Measurements from ENCODE around the gene PSKH1.
"Not testable (repeated sequence)": the region's sequence is repeated elsewhere in the genome, so short reads cannot be mapped to it uniquely, and the experiment has no call there.

The PSKH1 gene

DNA sequence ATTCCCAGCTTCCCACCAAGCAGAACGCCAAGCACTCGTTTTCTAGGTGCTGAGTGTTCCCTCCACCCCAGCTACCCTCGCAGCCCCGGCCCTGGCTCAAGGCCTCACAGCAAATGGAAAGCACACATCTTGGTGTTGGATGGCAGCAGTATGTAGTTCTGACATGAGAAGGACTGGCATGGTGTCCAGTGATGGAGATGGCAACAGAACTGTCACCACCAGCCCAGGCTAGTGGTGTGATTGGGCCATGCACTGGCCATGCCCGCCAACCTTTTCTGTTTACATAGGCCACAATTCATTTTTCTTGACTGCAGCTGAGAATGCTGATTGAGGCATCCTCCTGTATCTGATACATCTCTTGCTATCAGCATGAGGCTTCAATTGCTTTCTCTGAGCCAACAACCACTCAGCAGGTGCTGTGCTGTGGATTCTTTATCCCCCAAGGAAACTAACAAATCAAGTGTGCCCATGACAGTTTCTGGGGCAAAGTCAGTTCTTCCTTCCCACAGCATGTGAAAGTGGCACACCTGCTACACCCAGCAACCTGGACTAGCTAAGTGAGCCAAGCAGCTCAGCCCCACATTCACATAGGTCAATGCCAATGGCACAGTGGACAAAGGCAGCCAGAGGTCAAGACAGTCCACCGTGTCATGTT is 71.5 kb downstream of the PSKH1 start:
- DNase-seq = no peak

- DNase-seq = no peak
Measured at GRCh38 chr16:67965668-67966548, 72.9 kb downstream of the PSKH1 start.

DNA sequence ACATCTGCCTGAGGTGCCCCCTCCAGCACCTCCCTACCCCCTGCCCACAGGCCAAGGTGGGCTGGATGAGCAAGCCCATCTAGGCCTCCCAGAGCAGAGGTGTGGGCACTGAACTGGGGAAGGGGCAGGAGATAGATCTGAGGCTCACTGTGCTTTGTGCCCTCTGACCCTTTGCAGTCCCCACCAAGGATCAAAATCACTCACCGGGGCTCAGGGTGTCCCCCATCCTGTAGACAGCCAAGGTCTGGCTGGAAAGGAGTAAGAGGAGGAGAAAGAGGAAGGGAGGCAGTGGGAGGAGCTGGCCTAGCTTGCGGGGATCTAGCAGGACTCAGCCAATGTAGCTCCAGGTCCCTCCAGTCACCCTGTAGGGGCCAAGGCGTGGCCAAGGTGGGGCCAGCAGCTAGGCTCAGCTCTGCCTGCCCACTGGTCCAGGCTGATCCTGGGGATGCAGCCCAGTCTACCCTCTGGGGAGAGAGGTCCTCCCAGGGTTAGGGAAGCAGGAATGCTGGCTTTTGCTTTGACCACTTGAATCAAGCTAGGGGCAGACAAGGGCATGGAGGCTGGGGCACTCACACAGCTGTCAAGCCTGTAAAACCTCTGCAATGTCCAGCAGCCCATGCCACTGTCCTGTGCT is 73.6 kb downstream of the PSKH1 start:
- DNase-seq = no peak

- DNase-seq = no peak
Measured at GRCh38 chr16:67967183-67967957, 74.3 kb downstream of the PSKH1 start.

DNA sequence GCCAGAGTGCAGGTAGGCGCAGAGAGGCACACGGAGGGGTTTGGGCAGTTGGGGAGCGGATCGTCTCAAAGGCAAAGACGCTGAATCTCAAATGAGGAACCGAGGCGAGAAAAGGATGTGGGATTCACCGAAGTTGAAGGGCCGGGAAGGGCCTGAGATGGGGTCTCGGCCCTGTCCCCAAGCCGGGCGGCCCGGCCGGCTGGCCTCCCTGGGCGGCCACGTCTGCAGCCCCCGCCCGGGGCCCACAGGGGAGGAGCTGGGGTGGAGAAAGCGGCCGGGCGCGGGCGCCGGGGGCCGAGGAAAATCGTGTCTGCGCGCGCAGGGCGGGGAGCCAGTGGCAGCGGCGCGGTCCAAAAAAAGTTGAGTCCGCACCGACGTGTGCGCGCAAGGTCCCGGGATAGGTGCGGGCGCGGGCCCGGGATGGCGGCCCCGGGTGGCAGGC is 74.9 kb downstream of the PSKH1 start:
- no peak for DNase-seq

- DNase-seq = peak in 1 of 2 experiments; percentile 30
Measured at GRCh38 chr16:67968400-67969253, 75.6 kb downstream of the PSKH1 start, which contains the start of gene SLC12A4. Gene SLC12A4 (minus strand): TSS chr16:67968637. CDS start chr16:67968553, 84 bp downstream.

- DNase-seq = no peak
Measured at GRCh38 chr16:67969254-67970039, 76.4 kb downstream of the PSKH1 start.

DNA sequence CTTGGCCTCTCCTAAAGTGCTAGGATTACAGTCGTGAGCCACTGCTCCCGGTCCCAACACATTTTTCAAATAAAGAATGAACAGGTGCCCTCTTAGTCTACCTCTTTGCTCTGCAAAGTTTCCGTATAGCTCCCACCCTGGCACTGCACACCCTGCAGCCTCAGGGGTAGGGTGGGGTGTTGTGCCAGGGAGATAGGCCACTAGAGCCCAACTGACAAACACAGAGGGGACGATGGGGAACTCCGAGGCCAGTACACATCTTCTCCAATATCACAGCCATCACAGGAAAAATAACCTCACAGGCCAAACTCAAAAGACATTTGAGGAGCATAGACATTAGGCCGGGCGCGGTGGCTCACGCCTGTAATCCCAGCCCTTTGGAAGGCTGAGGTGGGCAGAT is 78.1 kb downstream of the PSKH1 start:
- no peak for DNase-seq

GRCh38 chr16:67972285-67972684 is 79.2 kb downstream of the PSKH1 start:
- not testable (repeated sequence) for DNase-seq

DNA sequence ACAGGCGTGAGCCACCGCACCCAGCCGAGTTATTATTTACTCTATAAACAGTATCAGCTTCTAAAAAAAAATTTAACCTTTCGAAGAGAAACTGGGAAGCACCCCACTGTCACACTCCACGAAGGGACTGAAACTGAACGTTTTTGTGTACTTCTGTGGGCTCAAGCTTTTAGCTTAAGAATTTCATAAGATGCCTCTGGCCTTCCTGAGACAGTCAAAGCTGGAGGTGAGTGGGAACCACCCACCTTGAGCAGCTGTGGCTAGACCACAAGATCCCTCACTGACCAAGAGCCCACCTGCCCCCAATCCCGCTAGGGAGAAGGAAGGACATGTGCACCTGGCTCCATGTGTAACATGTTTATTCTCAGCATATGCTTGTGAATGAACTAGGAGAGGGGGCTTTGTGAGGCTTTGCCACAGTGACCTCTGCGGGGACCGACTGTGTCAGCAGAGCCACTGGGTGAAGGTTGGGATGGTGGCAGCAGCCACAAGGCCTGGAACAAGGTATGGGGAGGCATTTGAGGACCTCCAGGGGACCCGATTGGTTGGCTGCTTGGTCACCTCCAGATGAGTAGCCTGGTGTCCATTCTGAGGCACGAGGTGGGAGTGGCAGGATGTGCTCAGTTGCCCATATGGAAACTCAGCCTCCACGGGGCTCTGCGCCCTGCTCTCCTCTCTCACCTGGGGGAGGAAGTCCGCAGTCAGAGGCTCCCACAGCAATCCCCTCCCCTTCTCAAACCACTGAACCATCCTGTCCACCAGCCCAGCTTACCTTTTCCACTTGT is 82.5 kb downstream of the PSKH1 start:
- no peak for DNase-seq

GRCh38 chr16:67976205-67976604 is 83.2 kb downstream of the PSKH1 start:
- DNase-seq = no peak

- DNase-seq = no peak
Measured at GRCh38 chr16:67977005-67977404, 84.0 kb downstream of the PSKH1 start.

- no peak for DNase-seq
Measured at GRCh38 chr16:67977469-67978227, 84.6 kb downstream of the PSKH1 start.

All from SHP77 (cell line).